Activated T-helper 17 cell treated with anti-CD3 and anti-CD28 coated beads, Interleukin-2, amount 50 U/mL, for 72 hours (primary cell): Measurements from ENCODE around the gene ZMAT3. TPM values are rescaled to one million over a fixed set of nuclear protein-coding genes. Genes with fewer than 3 reads are reported as not detected.
"Not testable (repeated sequence)": the region's sequence is repeated elsewhere in the genome, so short reads cannot be mapped to it uniquely, and the experiment has no call there.

Experiments used
- ATAC-seq: fragments of 150-1000 bp; cut with Tn5 transposase; replicated peaks from 2 replicates; pipeline ENCODE4 v1.10.0; 2021; ENCODE audit warnings: mild to moderate bottlenecking, moderate library complexity
- H3K27ac Mint-ChIP-seq: one replicate; pipeline ENCODE4 v1.8.0; 2022; ENCODE audit warnings: mixed read lengths
- H3K27me3 Mint-ChIP-seq: one replicate; pipeline ENCODE4 v1.8.0; 2022; ENCODE audit warnings: mixed read lengths
- H3K36me3 Mint-ChIP-seq: one replicate; pipeline ENCODE4 v1.8.0; 2022; ENCODE audit warnings: low read depth, mild to moderate bottlenecking, mixed read lengths
- H3K4me1 Mint-ChIP-seq: one replicate; pipeline ENCODE4 v1.8.0; 2022; ENCODE audit warnings: mixed read lengths
- H3K4me3 Mint-ChIP-seq: one replicate; pipeline ENCODE4 v1.8.0; 2022; ENCODE audit warnings: mild to moderate bottlenecking, mixed read lengths
- H3K9me3 Mint-ChIP-seq: one replicate; pipeline ENCODE4 v1.8.0; 2022; ENCODE audit warnings: mixed read lengths
- total RNA-seq, 2 donors: library from RNA; stranded (reverse); gene quantifications; one replicate each; pipeline ENCODE4 v1.2.3, GENCODE V29; 2022

Gene ZMAT3
- total RNA-seq, 2 donors from 2014 or later, result 20.4 to 25.3 TPM

GRCh38 chr3:179079537-179079936, 7.9 kb upstream of the ZMAT3 start:
- Mint-ChIP-seq H3K27ac (no peak overlapping the region), H3K27me3 (no peaks in the 10 kb centered on the region), H3K9me3 (no peaks in the 10 kb centered on the region), H3K36me3 (no peaks in the 10 kb centered on the region), H3K4me1 (peaks cover 8% of the 10 kb centered on the region), H3K4me3 (no peak overlapping the region)
- ATAC-seq, result peak; percentile 68

GRCh38 chr3:179076243-179077027, 4.8 kb upstream of the ZMAT3 start:
- H3K9me3 Mint-ChIP-seq, result no peaks in the 10 kb centered on the region
- ATAC-seq, result no peak
- H3K36me3 Mint-ChIP-seq, result no peaks in the 10 kb centered on the region
- H3K4me1 Mint-ChIP-seq, result peaks cover 5% of the 10 kb centered on the region
- H3K4me3 Mint-ChIP-seq, result no peak overlapping the region
- H3K27ac Mint-ChIP-seq, result no peak overlapping the region
- H3K27me3 Mint-ChIP-seq, result no peaks in the 10 kb centered on the region

GRCh38 chr3:179074656-179075055, 3.0 kb upstream of the ZMAT3 start:
- H3K36me3 Mint-ChIP-seq, result no peaks in the 10 kb centered on the region
- no peaks in the 10 kb centered on the region for H3K9me3 Mint-ChIP-seq
- ATAC-seq, result no peak
- no peaks in the 10 kb centered on the region for H3K27me3 Mint-ChIP-seq
- peaks cover 5% of the 10 kb centered on the region for H3K4me1 Mint-ChIP-seq
- no peak overlapping the region for H3K27ac Mint-ChIP-seq
- H3K4me3 Mint-ChIP-seq, result peak overlapping the region; percentile 9

GRCh38 chr3:179073816-179074215, 2.2 kb upstream of the ZMAT3 start:
- H3K27me3 Mint-ChIP-seq, result no peaks in the 10 kb centered on the region
- H3K4me3 Mint-ChIP-seq, result peak overlapping the region; percentile 9
- no peaks in the 10 kb centered on the region for H3K9me3 Mint-ChIP-seq
- H3K27ac Mint-ChIP-seq, result no peak overlapping the region
- no peak for ATAC-seq
- no peaks in the 10 kb centered on the region for H3K36me3 Mint-ChIP-seq
- H3K4me1 Mint-ChIP-seq, result peaks cover 5% of the 10 kb centered on the region

GRCh38 chr3:179072100-179072438, 460 bp upstream of the ZMAT3 start:
- peak; percentile 57 for ATAC-seq
- H3K36me3 Mint-ChIP-seq, result peaks cover 11% of the 10 kb centered on the region
- peaks cover 5% of the 10 kb centered on the region for H3K4me1 Mint-ChIP-seq
- H3K4me3 Mint-ChIP-seq, result peak overlapping the region; percentile 77
- H3K9me3 Mint-ChIP-seq, result no peaks in the 10 kb centered on the region
- H3K27me3 Mint-ChIP-seq, result no peaks in the 10 kb centered on the region
- peak overlapping the region; percentile 60 for H3K27ac Mint-ChIP-seq

GRCh38 chr3:179071027-179071322, 634 bp downstream of the ZMAT3 start:
- Mint-ChIP-seq H3K27me3 (no peaks in the 10 kb centered on the region), H3K4me3 (peak overlapping the region; percentile 77), H3K4me1 (peaks cover 8% of the 10 kb centered on the region), H3K9me3 (no peaks in the 10 kb centered on the region), H3K27ac (peak overlapping the region; percentile 60), H3K36me3 (peaks cover 22% of the 10 kb centered on the region)
- ATAC-seq, result no peak

- peak overlapping the region; percentile 42 for H3K27ac Mint-ChIP-seq
- H3K36me3 Mint-ChIP-seq, result peaks cover 33% of the 10 kb centered on the region
- ATAC-seq, result no peak
- peaks cover 11% of the 10 kb centered on the region for H3K4me1 Mint-ChIP-seq
- no peaks in the 10 kb centered on the region for H3K9me3 Mint-ChIP-seq
- H3K27me3 Mint-ChIP-seq, result no peaks in the 10 kb centered on the region
- H3K4me3 Mint-ChIP-seq, result peak overlapping the region; percentile 77
Observed at GRCh38 chr3:179069762-179070390, 1.7 kb downstream of the ZMAT3 start.

GRCh38 chr3:179068779-179069530, 2.7 kb downstream of the ZMAT3 start:
- Mint-ChIP-seq H3K27ac (peak overlapping the region; percentile 42), H3K4me1 (peaks cover 15% of the 10 kb centered on the region)

GRCh38 chr3:179067839-179068238, 3.8 kb downstream of the ZMAT3 start:
- Mint-ChIP-seq H3K9me3 (no peaks in the 10 kb centered on the region), H3K4me1 (peaks cover 10% of the 10 kb centered on the region), H3K27me3 (no peaks in the 10 kb centered on the region), H3K36me3 (peaks cover 47% of the 10 kb centered on the region), H3K4me3 (no peak overlapping the region), H3K27ac (no peak overlapping the region)
- ATAC-seq, result no peak

More at GRCh38 chr3:179068779-179069530, 2.7 kb downstream of the ZMAT3 start:
- H3K9me3 Mint-ChIP-seq, result no peaks in the 10 kb centered on the region
- no peak for ATAC-seq
- H3K4me3 Mint-ChIP-seq, result peak overlapping the region; percentile 77
- H3K36me3 Mint-ChIP-seq, result peaks cover 43% of the 10 kb centered on the region
- H3K27me3 Mint-ChIP-seq, result no peaks in the 10 kb centered on the region

GRCh38 chr3:179067291-179067690, 4.3 kb downstream of the ZMAT3 start:
- Mint-ChIP-seq H3K27ac (no peak overlapping the region), H3K4me3 (no peak overlapping the region), H3K9me3 (no peaks in the 10 kb centered on the region), H3K27me3 (no peaks in the 10 kb centered on the region), H3K36me3 (peaks cover 53% of the 10 kb centered on the region), H3K4me1 (peaks cover 12% of the 10 kb centered on the region)
- no peak for ATAC-seq

- Mint-ChIP-seq H3K9me3 (no peaks in the 10 kb centered on the region), H3K27ac (peak overlapping the region; percentile 14), H3K27me3 (no peaks in the 10 kb centered on the region), H3K4me3 (no peak overlapping the region), H3K4me1 (peaks cover 20% of the 10 kb centered on the region), H3K36me3 (peaks cover 79% of the 10 kb centered on the region)
- ATAC-seq, result no peak
Observed at GRCh38 chr3:179063945-179064560, 7.6 kb downstream of the ZMAT3 start.

- Mint-ChIP-seq H3K4me3 (no peak overlapping the region), H3K9me3 (no peaks in the 10 kb centered on the region), H3K36me3 (peaks cover 29% of the 10 kb centered on the region), H3K27me3 (no peaks in the 10 kb centered on the region), H3K4me1 (peaks cover 5% of the 10 kb centered on the region), H3K27ac (no peak overlapping the region)
- ATAC-seq, result no peak
Observed at GRCh38 chr3:179056326-179056725, 15.3 kb downstream of the ZMAT3 start.

- not testable (repeated sequence) for ATAC-seq, H3K9me3 Mint-ChIP-seq, H3K4me3 Mint-ChIP-seq, H3K27me3 Mint-ChIP-seq, H3K27ac Mint-ChIP-seq
- H3K36me3 Mint-ChIP-seq, result peaks cover 12% of the 10 kb centered on the region
- peaks cover 15% of the 10 kb centered on the region for H3K4me1 Mint-ChIP-seq
Observed at GRCh38 chr3:179054565-179054964, 17.0 kb downstream of the ZMAT3 start.

GRCh38 chr3:179046497-179047353, 24.9 kb downstream of the ZMAT3 start:
- peaks cover 4% of the 10 kb centered on the region for H3K36me3 Mint-ChIP-seq
- H3K27me3 Mint-ChIP-seq, result no peaks in the 10 kb centered on the region
- H3K9me3 Mint-ChIP-seq, result no peaks in the 10 kb centered on the region
- peak; percentile 67 for ATAC-seq
- H3K27ac Mint-ChIP-seq, result peak overlapping the region; percentile 31
- H3K4me1 Mint-ChIP-seq, result peaks cover 19% of the 10 kb centered on the region
- H3K4me3 Mint-ChIP-seq, result no peak overlapping the region
